Neural progenitor cell (in vitro differentiated cells): ENCODE results near the gene GOLT1A. TPM values are rescaled to one million over a fixed set of nuclear protein-coding genes. Genes with fewer than 3 reads are reported as not detected.

Source experiments
- DNase-seq: peaks from one replicate; pipeline ENCODE4 v3.0.0-alpha.2; 2016; ENCODE audit warnings: low spot score
- H2AFZ ChIP-seq: fragments of 200-600 bp; sonication (generic); replicated peaks from 2 replicates; pipeline ENCODE4 v1.6.1; 2016; ENCODE audit warnings: antibody characterized with exemption
- H3F3A ChIP-seq: fragments of 200-600 bp; sonication (generic); 2 replicates; pipeline ENCODE4 v1.6.1; 2016; ENCODE audit warnings: antibody characterized with exemption, low read depth
- H3K27ac ChIP-seq: fragments of 200-600 bp; sonication (generic); 2 replicates; pipeline ENCODE4 v1.5.1; 2016; ENCODE audit warnings: mild to moderate bottlenecking
- H3K27me3 ChIP-seq: fragments of 200-600 bp; sonication (generic); 2 replicates; pipeline ENCODE4 v1.6.1; 2016; ENCODE audit warnings: mild to moderate bottlenecking, moderate library complexity
- H3K36me3 ChIP-seq: fragments of 200-600 bp; sonication (generic); 2 replicates; pipeline ENCODE4 v1.5.1; 2016
- H3K4me1 ChIP-seq: fragments of 200-600 bp; sonication (generic); 2 replicates; pipeline ENCODE4 v1.6.1; 2016; ENCODE audit warnings: mixed run types
- H3K4me2 ChIP-seq: fragments of 200-600 bp; sonication (generic); 2 replicates; pipeline ENCODE4 v1.6.1; 2016
- H3K4me3 ChIP-seq: fragments of 200-600 bp; sonication (generic); 2 replicates; pipeline ENCODE4 v1.5.1; 2016
- H3K79me2 ChIP-seq: fragments of 200-600 bp; sonication (generic); 2 replicates; pipeline ENCODE4 v1.6.1; 2016; ENCODE audit warnings: low read depth
- H3K9ac ChIP-seq: fragments of 200-600 bp; sonication (generic); 2 replicates; pipeline ENCODE4 v1.6.1; 2016
- H3K9me3 ChIP-seq: fragments of 200-600 bp; sonication (generic); 2 replicates; pipeline ENCODE4 v1.5.1; 2016; ENCODE audit warnings: low read depth
- H4K20me1 ChIP-seq: fragments of 200-600 bp; sonication (generic); 2 replicates; pipeline ENCODE4 v1.6.1; 2016; ENCODE audit warnings: low read depth
- H3K27ac Mint-ChIP-seq: 3 replicates; pipeline ENCODE4 v1.8.0; 2021; ENCODE audit warnings: mixed read lengths
- H3K27me3 Mint-ChIP-seq: 2 replicates; pipeline ENCODE4 v1.8.0; 2022; ENCODE audit warnings: low read depth, mild to moderate bottlenecking, inconsistent platforms, moderate library complexity, mixed read lengths; ENCODE audit not compliant: insufficient read depth
- H3K36me3 Mint-ChIP-seq: 3 replicates; pipeline ENCODE4 v1.8.0; 2021; ENCODE audit warnings: mixed read lengths
- H3K4me1 Mint-ChIP-seq: 3 replicates; pipeline ENCODE4 v1.8.0; 2021; ENCODE audit warnings: mixed read lengths
- H3K4me3 Mint-ChIP-seq: 3 replicates; pipeline ENCODE4 v1.8.0; 2021; ENCODE audit warnings: mild to moderate bottlenecking, moderate library complexity, mixed read lengths
- H3K9me3 Mint-ChIP-seq: 3 replicates; pipeline ENCODE4 v1.8.0; 2020; ENCODE audit warnings: mixed read lengths
- EZH2 ChIP-seq: fragments of 200-600 bp; sonication (generic); IDR thresholded peaks from 2 replicates; pipeline ENCODE4 v1.6.1; 2017; ENCODE audit warnings: antibody characterized with exemption, mild to moderate bottlenecking, moderate library complexity
- EZH2phosphoT487 ChIP-seq: fragments of 200-600 bp; sonication (generic); IDR thresholded peaks from 2 replicates; pipeline ENCODE4 v1.6.1; 2017; ENCODE audit warnings: antibody characterized with exemption
- total RNA-seq: library from RNA; depleted of rRNA; stranded (reverse); fragments of >200 nt; gene quantifications from 2 replicates; pipeline ENCODE4 v1.2.3, GENCODE V29; 2015; ENCODE audit warnings: low replicate concordance
- TF ChIP-seq, protein P1 (sequence below): fragments of 200-600 bp; sonication (generic); IDR thresholded peaks from 2 replicates; pipeline ENCODE4 v1.5.1; 2017; ENCODE audit warnings: antibody characterized with exemption, mild to moderate bottlenecking

The GOLT1A gene
- total RNA-seq, 1 donor from 2014 or later = not detected

- peaks cover 2% of the 10 kb centered on the region for H3F3A ChIP-seq
- H3K27me3 Mint-ChIP-seq = peaks cover 8% of the 10 kb centered on the region
- no peaks in the 10 kb centered on the region for H4K20me1 ChIP-seq
- H3K9ac ChIP-seq = no peak overlapping the region
- H3K4me2 ChIP-seq = no peak overlapping the region
- H3K36me3 ChIP-seq = no peaks in the 10 kb centered on the region
- H3K27ac Mint-ChIP-seq = no peak overlapping the region
- peaks cover 13% of the 10 kb centered on the region for H3K4me1 ChIP-seq
- H3K9me3 Mint-ChIP-seq = no peaks in the 10 kb centered on the region
- H2AFZ ChIP-seq = no peak overlapping the region
- no peaks in the 10 kb centered on the region for H3K79me2 ChIP-seq
- no peak overlapping the region for H3K4me3 Mint-ChIP-seq
- H3K27ac ChIP-seq = no peak overlapping the region
- no peak overlapping the region for H3K4me3 ChIP-seq
- H3K27me3 ChIP-seq = no peaks in the 10 kb centered on the region
- no peaks in the 10 kb centered on the region for H3K9me3 ChIP-seq
- no peak for DNase-seq
- TF ChIP-seq EZH2phosphoT487 = no peak
- TF ChIP-seq EZH2 = no peak
- TF ChIP-seq, protein P1, sequence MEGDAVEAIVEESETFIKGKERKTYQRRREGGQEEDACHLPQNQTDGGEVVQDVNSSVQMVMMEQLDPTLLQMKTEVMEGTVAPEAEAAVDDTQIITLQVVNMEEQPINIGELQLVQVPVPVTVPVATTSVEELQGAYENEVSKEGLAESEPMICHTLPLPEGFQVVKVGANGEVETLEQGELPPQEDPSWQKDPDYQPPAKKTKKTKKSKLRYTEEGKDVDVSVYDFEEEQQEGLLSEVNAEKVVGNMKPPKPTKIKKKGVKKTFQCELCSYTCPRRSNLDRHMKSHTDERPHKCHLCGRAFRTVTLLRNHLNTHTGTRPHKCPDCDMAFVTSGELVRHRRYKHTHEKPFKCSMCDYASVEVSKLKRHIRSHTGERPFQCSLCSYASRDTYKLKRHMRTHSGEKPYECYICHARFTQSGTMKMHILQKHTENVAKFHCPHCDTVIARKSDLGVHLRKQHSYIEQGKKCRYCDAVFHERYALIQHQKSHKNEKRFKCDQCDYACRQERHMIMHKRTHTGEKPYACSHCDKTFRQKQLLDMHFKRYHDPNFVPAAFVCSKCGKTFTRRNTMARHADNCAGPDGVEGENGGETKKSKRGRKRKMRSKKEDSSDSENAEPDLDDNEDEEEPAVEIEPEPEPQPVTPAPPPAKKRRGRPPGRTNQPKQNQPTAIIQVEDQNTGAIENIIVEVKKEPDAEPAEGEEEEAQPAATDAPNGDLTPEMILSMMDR = no peak
- H3K36me3 Mint-ChIP-seq = peaks cover 38% of the 10 kb centered on the region
- H3K4me1 Mint-ChIP-seq = peaks cover 9% of the 10 kb centered on the region
These were observed 35.2 kb upstream of the GOLT1A start for GRCh38 chr1:204248954-204249353.

DNA sequence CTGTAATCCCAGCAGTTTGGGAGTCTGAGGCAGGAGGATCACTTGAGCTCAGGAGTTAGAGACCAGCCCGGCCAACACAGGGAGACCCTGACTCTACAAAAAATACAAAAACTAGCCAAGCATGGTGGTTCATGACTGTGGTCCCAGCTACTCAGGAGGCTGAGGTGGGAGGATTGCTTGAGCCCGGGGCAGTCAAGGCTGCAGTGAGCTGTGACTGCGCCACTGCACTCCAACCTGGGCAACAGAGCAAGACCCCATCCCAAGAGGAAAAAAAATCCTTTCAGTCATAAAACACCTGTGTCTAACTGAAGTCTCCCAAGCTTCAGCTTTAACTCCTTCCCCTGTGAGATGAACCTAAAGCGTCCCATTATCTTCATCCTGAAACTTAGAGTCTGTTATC is 33.1 kb upstream of the GOLT1A start:
- Histone ChIP-seq H3K4me2 (no peak overlapping the region), H3K4me3 (no peak overlapping the region), H3K4me1 (no peaks in the 10 kb centered on the region), H3K36me3 (no peaks in the 10 kb centered on the region), H2AFZ (no peak overlapping the region), H3K9me3 (no peaks in the 10 kb centered on the region), H3K27me3 (no peaks in the 10 kb centered on the region), H4K20me1 (no peaks in the 10 kb centered on the region), H3K9ac (no peak overlapping the region), H3F3A (no peaks in the 10 kb centered on the region), H3K27ac (no peak overlapping the region), H3K79me2 (no peaks in the 10 kb centered on the region)
- Mint-ChIP-seq H3K36me3 (peaks cover 47% of the 10 kb centered on the region), H3K4me1 (peaks cover 5% of the 10 kb centered on the region), H3K4me3 (no peak overlapping the region), H3K27ac (no peak overlapping the region), H3K9me3 (no peaks in the 10 kb centered on the region), H3K27me3 (peaks cover 8% of the 10 kb centered on the region)
- TF ChIP-seq EZH2phosphoT487 (no peak), EZH2 (no peak)
- TF ChIP-seq, protein P1 = no peak
- DNase-seq = no peak

- H3K4me3 Mint-ChIP-seq = no peak overlapping the region
- peaks cover 58% of the 10 kb centered on the region for H3K36me3 Mint-ChIP-seq
- H3K9me3 Mint-ChIP-seq = no peaks in the 10 kb centered on the region
- no peaks in the 10 kb centered on the region for H3K4me1 Mint-ChIP-seq
- Histone ChIP-seq H3K27me3 (no peaks in the 10 kb centered on the region), H3K4me2 (no peak overlapping the region), H3K27ac (no peak overlapping the region), H3K4me1 (no peaks in the 10 kb centered on the region), H2AFZ (no peak overlapping the region), H3F3A (no peaks in the 10 kb centered on the region), H3K9me3 (no peaks in the 10 kb centered on the region), H3K9ac (no peak overlapping the region), H3K4me3 (no peak overlapping the region), H3K79me2 (no peaks in the 10 kb centered on the region), H3K36me3 (no peaks in the 10 kb centered on the region), H4K20me1 (no peaks in the 10 kb centered on the region)
- peaks cover 4% of the 10 kb centered on the region for H3K27me3 Mint-ChIP-seq
- TF ChIP-seq EZH2phosphoT487 = no peak
- no peak for TF ChIP-seq EZH2
- TF ChIP-seq, protein P1 = no peak
- H3K27ac Mint-ChIP-seq = no peak overlapping the region
- DNase-seq = no peak
These were observed 29.1 kb upstream of the GOLT1A start for GRCh38 chr1:204242920-204243319.
